CD8-positive, alpha-beta memory T cell (primary cell): ENCODE measurements around the gene CBX3. TPM values are rescaled to one million over a fixed set of nuclear protein-coding genes. Genes with fewer than 3 reads are reported as not detected.

Source experiments
- CTCF ChIA-PET: fragments of 350-600 bp; sonication (Branson Sonifier 250); formaldehyde crosslinking; loops from one replicate; lab custom pipeline; 2021; ENCODE audit warnings: antibody characterized with exemption; lab: Charles Lee
- POLR2A ChIA-PET: fragments of 350-600 bp; sonication (Branson Sonifier 250); formaldehyde crosslinking; loops from one replicate; lab custom pipeline; 2021; ENCODE audit warnings: antibody characterized with exemption; lab: Charles Lee
- DNase-seq, 5 donors: peaks; one replicate each; pipeline versions ENCODE4 v3.0.0 to v3.0.0-alpha.2; 2020 to 2022; ENCODE audit warnings: mixed read lengths in 1 of 5
- H3K27ac ChIP-seq: one replicate; pipeline ENCODE4 v1.7.0; 2013; ENCODE audit warnings: low read depth, mild to moderate bottlenecking, low read length, moderate library complexity
- H3K27me3 ChIP-seq: 2 replicates; pipeline ENCODE4 v1.7.0; 2013; ENCODE audit warnings: low read length, mild to moderate bottlenecking; ENCODE audit not compliant: insufficient read depth, poor library complexity, severe bottlenecking
- H3K36me3 ChIP-seq: 2 replicates; pipeline ENCODE4 v1.7.0; 2013; ENCODE audit warnings: mild to moderate bottlenecking, low read length, moderate library complexity; ENCODE audit not compliant: insufficient read depth
- H3K4me1 ChIP-seq: 2 replicates; pipeline ENCODE4 v1.7.0; 2013; ENCODE audit warnings: mild to moderate bottlenecking, low read length, moderate library complexity; ENCODE audit not compliant: insufficient read depth
- H3K4me3 ChIP-seq: 2 replicates; pipeline ENCODE4 v1.7.0; 2013; ENCODE audit warnings: mild to moderate bottlenecking, low read length
- H3K9me3 ChIP-seq: 2 replicates; pipeline ENCODE4 v1.7.0; 2013; ENCODE audit warnings: mild to moderate bottlenecking, low read length
- H3K27ac Mint-ChIP-seq, 8 donors: one replicate each; pipeline ENCODE4 v1.8.0; 2020 to 2021; ENCODE audit warnings: mixed read lengths in 8 of 8, mild to moderate bottlenecking in 6 of 8, inconsistent platforms in 3 of 8, moderate library complexity in 3 of 8
- H3K27me3 Mint-ChIP-seq, 2 donors: one replicate each; pipeline ENCODE4 v1.8.0; 2020 to 2021; ENCODE audit warnings: mixed read lengths in 2 of 2, mild to moderate bottlenecking in 1 of 2, moderate library complexity in 1 of 2
- H3K36me3 Mint-ChIP-seq, 3 donors: one replicate each; pipeline ENCODE4 v1.8.0; 2020 to 2021; ENCODE audit warnings: mixed read lengths in 3 of 3, inconsistent platforms in 1 of 3, mild to moderate bottlenecking in 1 of 3
- H3K4me1 Mint-ChIP-seq, 3 donors: one replicate each; pipeline ENCODE4 v1.8.0; 2020 to 2021; ENCODE audit warnings: mixed read lengths in 3 of 3, inconsistent platforms in 1 of 3, mild to moderate bottlenecking in 1 of 3
- H3K4me3 Mint-ChIP-seq, 7 donors: one replicate each; pipeline ENCODE4 v1.8.0; 2020 to 2021; ENCODE audit warnings: mixed read lengths in 7 of 7, mild to moderate bottlenecking in 6 of 7, moderate library complexity in 4 of 7, inconsistent platforms in 2 of 7
- H3K9me3 Mint-ChIP-seq, 5 donors: one replicate each; pipeline ENCODE4 v1.8.0; 2020 to 2022; ENCODE audit warnings: mixed read lengths in 5 of 5, mild to moderate bottlenecking in 3 of 5, moderate library complexity in 2 of 5, inconsistent platforms in 1 of 5
- polyA plus RNA-seq: library from polyadenylated mRNA; unstranded; fragments of 300-500 nt; fragmentation: Illumina TruSeq; gene quantifications from one replicate; pipeline ENCODE4 v1.2.3, GENCODE V29; 2021
- total RNA-seq, 2 experiments: library from RNA; stranded (reverse); gene quantifications; one replicate each; pipeline ENCODE4 v1.2.3, GENCODE V29; 2021

The CBX3 gene
- total and polyA plus RNA-seq, 3 experiments from 2014 or later, result 107 to 296 (median 293) TPM

DNA sequence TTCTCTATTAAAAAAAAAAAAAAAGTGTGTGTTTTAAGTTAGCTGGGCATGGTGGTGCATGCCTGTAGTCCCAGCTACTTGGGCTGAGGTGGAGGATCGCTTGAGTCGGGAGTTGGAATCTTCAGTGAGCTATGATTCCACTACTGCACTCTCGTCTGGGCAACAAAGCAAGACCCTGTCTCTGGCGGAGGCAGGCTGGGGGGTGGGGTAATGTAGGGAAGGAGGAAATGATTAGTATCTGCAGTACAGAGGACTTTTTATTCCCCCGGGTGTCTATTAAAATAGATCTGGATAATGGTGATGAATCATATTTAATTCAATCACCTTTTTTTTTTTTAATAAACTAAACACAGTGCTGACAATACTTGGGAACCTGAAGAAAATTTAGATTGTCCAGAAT lies 6.5 kb downstream of the CBX3 start:
- Mint-ChIP-seq H3K27me3 (no peaks in the 10 kb centered on the region), H3K27ac (peak overlapping the region in 2 of 8 donors; percentile 39 to 56), H3K36me3 (peaks cover 0 to 74% (median 15%) of the 10 kb centered on the region in 3 donors), H3K4me1 (peaks cover 42 to 70% (median 61%) of the 10 kb centered on the region in 3 donors), H3K9me3 (no peaks in the 10 kb centered on the region), H3K4me3 (no peak overlapping the region)
- Histone ChIP-seq H3K27me3 (no peaks in the 10 kb centered on the region), H3K36me3 (peaks cover 40% of the 10 kb centered on the region), H3K4me3 (no peak overlapping the region), H3K27ac (no peak overlapping the region), H3K4me1 (peaks cover 29% of the 10 kb centered on the region), H3K9me3 (no peaks in the 10 kb centered on the region)
- CTCF ChIA-PET, result interaction anchor here (0.7 to 1.6 kb wide), 5 partner anchors 9 to 157 kb away, joined by 3 to 7 read pairs (median 3); no protein-coding TSS in a partner anchor
- POLR2A ChIA-PET, result no interaction called here
- no peak for DNase-seq

DNA sequence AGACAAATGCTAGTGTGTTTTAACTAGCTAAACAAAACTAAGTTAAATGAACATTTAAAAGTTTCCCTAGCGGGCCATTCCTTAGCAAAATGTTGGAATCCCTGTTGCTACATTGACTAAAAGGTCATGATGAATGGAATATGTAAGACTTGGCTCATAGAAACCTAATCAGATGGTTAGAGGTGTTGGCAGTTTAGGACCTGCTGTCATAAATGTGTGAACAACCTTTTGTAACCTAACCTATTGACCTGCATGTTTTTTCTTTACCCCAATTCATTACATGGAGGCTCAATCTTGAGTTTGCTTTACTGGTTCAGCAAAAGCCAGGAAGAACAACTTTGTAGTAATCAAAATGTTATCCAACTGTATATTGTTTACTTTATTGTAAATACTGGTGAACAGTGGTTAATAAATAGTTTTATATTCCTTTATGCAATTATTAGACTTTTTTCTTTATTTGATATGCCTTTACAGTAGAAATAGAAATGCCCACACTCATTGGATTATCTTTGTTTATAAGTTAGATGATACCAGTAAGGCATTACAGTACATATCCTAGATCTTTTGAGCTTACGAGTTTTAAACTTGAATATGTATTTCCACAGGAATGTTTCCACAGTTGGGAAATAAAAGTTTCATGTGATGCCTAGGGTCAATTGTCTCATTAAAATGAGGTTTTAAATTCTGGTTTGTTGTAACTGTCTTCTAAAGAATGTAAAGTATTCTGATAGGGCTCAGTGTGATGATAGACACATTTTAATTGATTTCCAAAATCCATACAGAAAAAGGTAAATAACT lies 11.6 kb downstream of the CBX3 start:
- Mint-ChIP-seq H3K27me3 (no peaks in the 10 kb centered on the region), H3K4me1 (peaks cover 6 to 31% (median 17%) of the 10 kb centered on the region in 3 donors), H3K9me3 (no peaks in the 10 kb centered on the region), H3K36me3 (peaks cover 0 to 54% (median 15%) of the 10 kb centered on the region in 3 donors), H3K4me3 (no peak overlapping the region), H3K27ac (peak overlapping the region in 2 of 8 donors; percentile 29 to 41)
- Histone ChIP-seq H3K9me3 (no peaks in the 10 kb centered on the region), H3K4me1 (peaks cover 6% of the 10 kb centered on the region), H3K36me3 (peaks cover 34% of the 10 kb centered on the region), H3K4me3 (no peak overlapping the region), H3K27ac (no peak overlapping the region), H3K27me3 (no peaks in the 10 kb centered on the region)
- DNase-seq, result no peak
- ChIA-PET CTCF (interaction anchor here (0.5 to 1.5 kb wide), 3 partner anchors 10 to 150 kb away, joined by 3 read pairs; no protein-coding TSS in a partner anchor), POLR2A (interaction anchor here (1.0 to 1.2 kb wide), 2 partner anchors 11 to 13 kb away, joined by 4 read pairs; partner anchors contain the start of gene CBX3)

DNA sequence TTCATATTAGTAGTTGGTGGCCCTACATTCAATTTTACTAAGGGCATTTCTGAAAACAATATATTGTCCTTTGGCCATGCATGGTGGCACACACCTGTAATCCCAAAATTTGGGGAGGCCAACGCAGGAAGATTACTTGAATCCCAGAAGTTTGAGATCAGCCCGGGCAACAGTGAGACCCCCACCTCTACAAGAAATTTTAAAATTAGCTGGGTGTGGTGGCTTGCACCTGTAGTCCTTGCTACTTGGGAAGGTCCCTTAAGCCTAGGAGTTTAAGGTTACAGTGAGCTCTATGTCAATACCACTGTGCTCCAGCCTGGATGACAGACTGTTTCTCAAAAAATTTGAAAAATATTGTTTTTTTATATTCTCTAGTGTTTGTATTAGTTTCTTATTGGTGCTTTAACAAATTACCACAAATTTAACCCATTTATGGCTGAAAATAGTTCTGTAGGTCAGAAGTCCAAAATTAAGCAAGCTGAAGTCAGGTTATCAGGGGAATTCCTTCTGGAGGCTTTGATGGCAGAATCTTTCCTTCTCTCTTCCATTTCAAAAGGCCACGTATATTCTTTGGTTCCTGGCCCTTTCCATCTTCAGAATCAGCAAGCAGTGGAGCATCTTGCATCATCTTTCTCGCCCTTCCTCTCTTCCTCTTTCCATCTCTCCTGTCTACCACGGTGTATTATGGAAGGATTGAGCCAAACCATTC lies 12.4 kb downstream of the CBX3 start:
- ChIA-PET CTCF (interaction anchor here (1.5 kb wide), 1 partner anchor 26 kb away, joined by 3 read pairs; no protein-coding TSS in a partner anchor), POLR2A (interaction anchor here (1.0 to 1.2 kb wide), 2 partner anchors 12 to 14 kb away, joined by 4 read pairs; partner anchors contain the start of gene CBX3)
- Histone ChIP-seq H3K36me3 (peaks cover 34% of the 10 kb centered on the region), H3K4me3 (no peak overlapping the region), H3K9me3 (no peaks in the 10 kb centered on the region), H3K27me3 (no peaks in the 10 kb centered on the region), H3K4me1 (peaks cover 6% of the 10 kb centered on the region), H3K27ac (no peak overlapping the region)
- Mint-ChIP-seq H3K9me3 (no peaks in the 10 kb centered on the region), H3K4me1 (peaks cover 6 to 31% (median 17%) of the 10 kb centered on the region in 3 donors), H3K27ac (peak overlapping the region in 3 of 8 donors; percentile 2 to 85 (median 47)), H3K27me3 (no peaks in the 10 kb centered on the region), H3K4me3 (no peak overlapping the region), H3K36me3 (peaks cover 0 to 49% (median 15%) of the 10 kb centered on the region in 3 donors)
- DNase-seq, result no peak

DNA sequence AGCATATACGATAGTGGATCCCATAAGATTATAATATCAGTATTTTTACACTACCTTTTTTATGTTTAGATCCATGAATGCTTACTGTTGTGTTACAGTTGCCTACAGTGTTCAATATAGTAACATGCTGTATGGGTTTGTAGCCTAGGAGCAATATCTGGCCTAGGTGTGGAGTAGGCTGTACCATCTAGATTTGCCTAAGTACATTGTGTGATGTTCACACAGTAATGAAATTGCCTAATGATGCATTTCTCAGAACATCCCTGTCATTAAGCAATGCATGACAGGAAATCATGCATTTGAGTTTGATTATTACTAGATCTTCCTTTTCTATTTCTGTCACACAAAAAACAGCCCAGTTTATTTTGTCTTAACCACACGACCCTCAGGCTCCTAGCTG lies 14.5 kb downstream of the CBX3 start:
- POLR2A ChIA-PET, result interaction anchor here (1.1 kb wide), 1 partner anchor 55 kb away, joined by 3 read pairs; no protein-coding TSS in a partner anchor
- Mint-ChIP-seq H3K4me1 (peaks cover 0 to 19% (median 11%) of the 10 kb centered on the region in 3 donors), H3K27me3 (peaks cover 0 to 4% of the 10 kb centered on the region in 2 donors)

DNA sequence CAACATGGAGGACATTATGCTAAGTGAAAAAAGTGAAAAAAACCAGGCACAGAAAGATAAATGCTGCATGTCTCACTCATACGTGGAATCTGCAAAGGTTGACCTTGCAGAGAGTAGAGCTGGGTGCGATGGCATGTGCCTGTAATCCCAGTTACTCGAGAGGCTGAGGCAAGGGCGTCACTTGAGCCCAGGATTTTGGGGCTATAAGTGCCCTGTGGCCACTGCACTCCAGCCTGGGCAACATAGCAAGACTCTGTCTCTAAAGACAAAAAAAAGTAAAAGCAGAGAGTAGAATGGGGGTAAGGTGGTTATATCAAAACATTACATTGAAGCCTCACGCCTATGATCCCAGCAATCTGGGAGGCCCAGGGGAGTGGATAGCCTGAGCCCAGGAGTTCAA lies 22.8 kb downstream of the CBX3 start:
- peaks cover 2 to 15% of the 10 kb centered on the region in 2 donors for H3K27me3 Mint-ChIP-seq
- H3K4me3 Mint-ChIP-seq, result no peak overlapping the region
- ChIA-PET POLR2A (no interaction called here), CTCF (no interaction called here)
- no peak overlapping the region for H3K27ac Mint-ChIP-seq
- Histone ChIP-seq H3K4me1 (no peaks in the 10 kb centered on the region), H3K27ac (no peak overlapping the region), H3K9me3 (no peaks in the 10 kb centered on the region), H3K27me3 (no peaks in the 10 kb centered on the region), H3K4me3 (no peak overlapping the region), H3K36me3 (no peaks in the 10 kb centered on the region)
- H3K9me3 Mint-ChIP-seq, result no peaks in the 10 kb centered on the region
- H3K36me3 Mint-ChIP-seq, result no peaks in the 10 kb centered on the region
- no peak for DNase-seq
- H3K4me1 Mint-ChIP-seq, result no peaks in the 10 kb centered on the region

More for the DNA sequence above, 14.5 kb downstream of the CBX3 start:
- DNase-seq, result no peak
- Histone ChIP-seq H3K36me3 (peaks cover 15% of the 10 kb centered on the region), H3K4me1 (no peaks in the 10 kb centered on the region), H3K27ac (no peak overlapping the region), H3K4me3 (no peak overlapping the region), H3K27me3 (no peaks in the 10 kb centered on the region), H3K9me3 (no peaks in the 10 kb centered on the region)
- H3K27ac Mint-ChIP-seq, result no peak overlapping the region
- no peaks in the 10 kb centered on the region for H3K9me3 Mint-ChIP-seq
- H3K36me3 Mint-ChIP-seq, result peaks cover 0 to 28% (median 10%) of the 10 kb centered on the region in 3 donors
- CTCF ChIA-PET, result interaction anchor here (1.7 kb wide), 1 partner anchor 18 kb away, joined by 5 read pairs; no protein-coding TSS in a partner anchor
- H3K4me3 Mint-ChIP-seq, result no peak overlapping the region

DNA sequence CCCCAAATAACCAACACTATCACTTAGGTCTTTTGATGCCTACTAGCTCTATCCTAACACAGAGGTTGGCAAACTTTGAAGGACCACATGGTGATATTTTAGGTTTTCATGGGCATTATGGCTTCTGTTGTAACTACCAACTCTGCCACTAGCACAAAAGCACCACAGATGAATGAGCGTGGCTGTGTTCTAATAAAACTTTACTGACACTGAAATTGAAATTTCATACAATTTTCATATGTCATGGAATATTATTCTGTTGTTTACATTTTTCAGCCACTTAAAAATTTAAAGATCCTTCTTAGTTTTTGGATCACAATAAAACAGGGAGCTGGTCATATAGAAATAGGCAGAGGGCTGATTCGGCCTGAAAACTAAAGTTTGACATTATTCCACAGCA lies 26.4 kb downstream of the CBX3 start:
- Mint-ChIP-seq H3K27ac (no peak overlapping the region), H3K27me3 (peaks cover 2 to 5% of the 10 kb centered on the region in 2 donors), H3K9me3 (no peaks in the 10 kb centered on the region), H3K36me3 (no peaks in the 10 kb centered on the region), H3K4me1 (no peaks in the 10 kb centered on the region), H3K4me3 (no peak overlapping the region)
- Histone ChIP-seq H3K4me3 (no peak overlapping the region), H3K27ac (no peak overlapping the region), H3K36me3 (no peaks in the 10 kb centered on the region), H3K9me3 (no peaks in the 10 kb centered on the region), H3K27me3 (no peaks in the 10 kb centered on the region), H3K4me1 (no peaks in the 10 kb centered on the region)
- ChIA-PET CTCF (no interaction called here), POLR2A (no interaction called here)
- DNase-seq, result no peak

DNA sequence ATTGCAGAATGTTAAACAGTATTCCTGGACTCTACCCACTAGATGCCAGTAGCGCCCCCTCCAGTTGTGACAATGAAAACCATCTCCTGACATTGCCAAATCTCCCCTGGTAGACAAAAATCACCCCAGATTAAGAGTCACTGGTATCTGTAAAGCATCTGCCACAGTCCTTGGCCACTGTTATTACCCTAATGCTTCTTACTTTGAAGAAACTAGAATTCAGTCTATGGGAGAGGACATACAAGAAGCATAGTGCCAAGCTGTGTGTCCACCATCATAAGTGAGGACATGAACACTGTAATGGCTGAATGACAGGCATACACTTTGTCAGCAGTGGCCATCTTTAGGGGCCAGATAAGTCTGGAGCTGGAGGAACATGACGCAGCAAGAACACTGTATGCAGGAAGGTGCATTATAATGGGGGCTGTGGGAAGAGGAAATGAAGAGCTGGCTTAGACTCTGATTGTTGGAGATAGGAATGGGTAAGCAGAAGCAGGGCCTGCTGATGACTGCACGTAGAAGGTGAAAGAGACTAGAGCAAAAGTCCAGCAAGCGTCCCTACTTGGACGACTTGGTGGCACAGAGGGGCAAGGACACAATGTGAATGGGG lies 32.5 kb downstream of the CBX3 start:
- peak overlapping the region; percentile 65 for H3K27ac ChIP-seq
- H3K36me3 Mint-ChIP-seq, result no peaks in the 10 kb centered on the region
- H3K4me3 ChIP-seq, result no peak overlapping the region
- DNase-seq, result no peak
- ChIA-PET POLR2A (interaction anchor here (0.6 kb wide), 1 partner anchor 42 kb away, joined by 4 read pairs; no protein-coding TSS in a partner anchor), CTCF (no interaction called here)
- H3K4me3 Mint-ChIP-seq, result no peak overlapping the region
- no peaks in the 10 kb centered on the region for H3K9me3 Mint-ChIP-seq
- H3K36me3 ChIP-seq, result no peaks in the 10 kb centered on the region
- no peaks in the 10 kb centered on the region for H3K27me3 ChIP-seq
- H3K27ac Mint-ChIP-seq, result no peak overlapping the region
- H3K4me1 Mint-ChIP-seq, result no peaks in the 10 kb centered on the region
- no peaks in the 10 kb centered on the region for H3K4me1 ChIP-seq
- no peaks in the 10 kb centered on the region for H3K9me3 ChIP-seq
- H3K27me3 Mint-ChIP-seq, result peaks cover 2 to 4% of the 10 kb centered on the region in 2 donors
